Activated CD4-positive, CD25-positive, alpha-beta regulatory T cell (primary cell): Measurements from ENCODE around the gene BIRC2.
"Not testable (repeated sequence)": the region's sequence is repeated elsewhere in the genome, so short reads cannot be mapped to it uniquely, and the experiment has no call there.

Experiments used
- DNase-seq, 4 experiments: peaks; one replicate each; lab custom pipeline; 2025; lab: John Stamatoyannopoulos, UW

The BIRC2 gene

DNA sequence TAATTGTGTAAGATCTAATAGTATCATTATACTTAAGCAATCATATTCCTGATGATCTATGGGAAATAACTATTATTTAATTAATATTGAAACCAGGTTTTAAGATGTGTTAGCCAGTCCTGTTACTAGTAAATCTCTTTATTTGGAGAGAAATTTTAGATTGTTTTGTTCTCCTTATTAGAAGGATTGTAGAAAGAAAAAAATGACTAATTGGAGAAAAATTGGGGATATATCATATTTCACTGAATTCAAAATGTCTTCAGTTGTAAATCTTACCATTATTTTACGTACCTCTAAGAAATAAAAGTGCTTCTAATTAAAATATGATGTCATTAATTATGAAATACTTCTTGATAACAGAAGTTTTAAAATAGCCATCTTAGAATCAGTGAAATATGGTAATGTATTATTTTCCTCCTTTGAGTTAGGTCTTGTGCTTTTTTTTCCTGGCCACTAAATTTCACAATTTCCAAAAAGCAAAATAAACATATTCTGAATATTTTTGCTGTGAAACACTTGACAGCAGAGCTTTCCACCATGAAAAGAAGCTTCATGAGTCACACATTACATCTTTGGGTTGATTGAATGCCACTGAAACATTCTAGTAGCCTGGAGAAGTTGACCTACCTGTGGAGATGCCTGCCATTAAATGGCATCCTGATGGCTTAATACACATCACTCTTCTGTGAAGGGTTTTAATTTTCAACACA is 23.3 kb upstream of the BIRC2 start:
- DNase-seq, result no peak

DNA sequence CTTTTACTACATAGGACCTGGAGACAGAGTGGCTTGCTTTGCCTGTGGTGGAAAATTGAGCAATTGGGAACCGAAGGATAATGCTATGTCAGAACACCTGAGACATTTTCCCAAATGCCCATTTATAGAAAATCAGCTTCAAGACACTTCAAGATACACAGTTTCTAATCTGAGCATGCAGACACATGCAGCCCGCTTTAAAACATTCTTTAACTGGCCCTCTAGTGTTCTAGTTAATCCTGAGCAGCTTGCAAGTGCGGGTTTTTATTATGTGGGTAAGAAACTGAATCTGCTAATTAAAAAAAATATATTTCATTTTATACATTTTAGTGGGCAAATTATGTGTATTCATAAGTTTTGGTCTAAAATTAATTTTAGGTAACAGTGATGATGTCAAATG is 21.9 kb upstream of the BIRC2 start:
- no peak for DNase-seq

DNA sequence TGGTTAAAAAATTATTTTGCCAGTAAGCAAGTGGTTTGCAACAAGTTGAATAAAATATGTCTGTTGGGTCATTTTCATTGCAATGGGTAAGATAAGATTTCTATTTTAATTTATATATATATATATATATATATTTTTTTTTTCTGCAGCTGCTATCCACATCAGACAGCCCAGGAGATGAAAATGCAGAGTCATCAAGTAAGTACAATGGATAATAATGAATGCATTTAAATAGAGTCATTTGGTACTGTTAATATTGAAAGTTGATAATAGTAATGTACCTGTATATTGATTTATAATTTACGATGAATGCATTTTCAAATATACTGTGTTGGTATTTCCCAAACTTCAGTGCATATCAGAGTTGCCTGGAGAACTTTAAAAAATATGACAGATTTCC is 18.3 kb upstream of the BIRC2 start:
- DNase-seq, result no peak

DNA sequence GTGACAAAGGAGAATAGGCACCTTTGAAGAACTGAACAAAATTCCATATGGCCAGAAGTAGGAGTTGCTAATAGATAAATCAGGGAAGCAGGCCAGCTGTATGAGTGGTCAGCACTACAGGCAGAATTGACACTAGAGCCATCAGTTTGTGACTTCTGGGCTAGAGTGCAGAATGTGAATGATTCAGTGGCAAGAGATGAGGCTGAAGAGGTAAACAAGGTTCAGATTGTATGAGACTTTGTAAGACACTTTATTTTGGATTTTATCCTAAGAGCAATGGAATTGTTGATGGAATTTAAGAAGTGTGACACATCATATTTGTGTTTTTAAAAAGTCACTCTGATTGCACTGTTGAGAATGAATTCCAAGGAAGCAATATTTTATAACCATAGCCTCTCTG is 16.8 kb upstream of the BIRC2 start:
- DNase-seq, result no peak

DNA sequence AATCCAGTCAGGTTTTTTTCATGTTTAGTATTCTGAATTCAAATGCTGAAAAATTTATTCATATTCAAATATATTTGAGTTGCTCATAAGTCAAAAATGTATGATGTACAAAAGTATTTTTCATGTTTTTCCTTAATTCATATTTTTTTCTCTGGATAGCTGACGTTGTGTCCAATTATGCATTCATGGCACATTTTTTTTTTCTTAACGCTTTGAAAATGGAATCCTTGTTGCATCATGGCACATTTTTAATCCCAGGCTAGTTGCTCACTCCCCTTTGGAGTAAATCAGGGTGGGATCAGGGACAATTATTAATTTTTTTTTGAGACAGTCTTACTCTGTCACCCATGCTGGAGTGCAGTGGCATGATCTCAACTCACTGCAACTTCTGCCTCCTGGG is 15.7 kb upstream of the BIRC2 start:
- DNase-seq, result no peak

DNA sequence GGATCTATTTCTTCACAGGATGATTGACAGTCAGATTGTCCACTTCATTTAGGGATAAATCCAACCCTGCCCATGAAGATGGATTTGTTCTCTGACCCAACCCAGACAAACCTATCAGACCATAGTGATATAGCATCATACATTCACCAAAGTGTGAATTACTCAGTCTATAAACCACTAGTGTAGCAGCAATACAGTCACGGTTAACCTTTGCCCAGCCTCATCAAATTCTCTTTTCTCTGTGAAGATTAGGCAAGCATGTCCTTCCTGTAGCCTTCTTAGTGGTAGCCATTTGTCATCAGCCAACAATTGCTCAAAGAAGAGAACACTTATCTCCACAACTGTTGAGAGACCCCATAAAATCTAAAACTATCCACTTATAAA is 14.4 kb upstream of the BIRC2 start:
- DNase-seq, result no peak

DNA sequence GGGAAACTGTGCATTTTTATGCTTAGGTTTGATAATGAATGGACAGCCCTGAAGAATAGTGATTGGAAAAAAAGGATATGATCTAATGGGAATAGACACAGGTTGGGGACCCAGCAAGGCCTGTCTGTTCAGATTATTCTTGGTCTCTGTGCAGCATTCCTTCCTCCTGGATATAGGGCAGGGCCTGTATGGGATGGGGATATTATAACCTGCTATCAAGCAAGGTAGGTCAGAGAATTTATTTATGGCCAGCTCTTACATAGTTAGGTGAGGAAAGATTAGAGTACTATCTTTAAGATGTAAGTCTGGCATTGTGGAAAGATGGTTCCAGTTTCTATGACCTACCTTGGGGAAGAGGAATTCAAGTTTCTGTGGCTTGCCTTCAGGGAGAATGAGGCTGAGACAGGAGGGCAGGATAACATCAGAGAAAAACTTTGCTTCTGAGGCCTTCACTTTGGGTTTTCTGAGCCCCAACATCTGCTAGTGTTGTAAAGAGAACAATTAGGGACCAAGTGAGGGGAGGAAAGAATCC is 8.5 kb upstream of the BIRC2 start:
- no peak for DNase-seq

DNA sequence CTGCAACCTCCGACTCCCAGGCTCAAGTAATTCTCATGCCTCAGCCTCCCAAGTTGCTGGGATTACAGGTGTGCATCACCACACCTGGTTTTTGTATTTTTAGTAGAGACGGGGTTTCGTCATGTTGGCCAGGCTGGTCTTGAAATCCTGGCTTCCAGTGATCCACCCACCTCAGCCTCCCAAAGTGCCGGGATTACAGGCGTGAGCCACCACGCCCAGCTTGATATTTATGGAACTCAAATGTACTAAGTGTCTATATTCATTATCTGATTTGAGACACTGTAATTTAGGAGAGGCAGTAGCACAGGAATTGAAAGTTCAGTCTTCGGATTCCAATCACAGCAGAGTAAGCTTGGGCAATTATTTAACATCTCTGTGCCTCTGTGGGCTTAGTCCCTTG is 5.7 kb upstream of the BIRC2 start:
- not testable (repeated sequence) for DNase-seq

DNA sequence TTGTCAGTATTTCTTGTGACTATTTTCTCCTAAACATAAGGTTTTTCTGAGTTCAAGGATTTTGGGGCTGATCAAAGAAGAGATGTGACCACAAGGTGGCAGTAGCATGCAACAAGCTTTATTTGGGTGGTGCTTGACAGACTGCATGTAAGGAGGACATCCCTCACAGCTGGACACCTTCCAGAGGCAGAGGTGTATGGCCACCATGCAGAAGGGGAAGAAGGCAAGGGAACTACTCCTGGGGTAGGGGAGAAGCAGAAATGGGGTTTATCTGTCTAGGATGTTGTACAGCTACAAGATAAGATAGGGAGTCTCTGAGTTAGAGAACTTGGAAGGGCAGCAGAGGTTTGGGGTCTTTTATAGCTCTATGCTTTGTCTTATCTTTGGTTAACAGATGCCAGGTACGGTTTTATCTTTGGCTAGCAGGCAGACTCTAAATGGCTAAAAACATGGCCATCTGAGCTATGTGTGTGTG is 5.1 kb upstream of the BIRC2 start:
- peak; percentile 30 to 49 (median 38) for DNase-seq

DNA sequence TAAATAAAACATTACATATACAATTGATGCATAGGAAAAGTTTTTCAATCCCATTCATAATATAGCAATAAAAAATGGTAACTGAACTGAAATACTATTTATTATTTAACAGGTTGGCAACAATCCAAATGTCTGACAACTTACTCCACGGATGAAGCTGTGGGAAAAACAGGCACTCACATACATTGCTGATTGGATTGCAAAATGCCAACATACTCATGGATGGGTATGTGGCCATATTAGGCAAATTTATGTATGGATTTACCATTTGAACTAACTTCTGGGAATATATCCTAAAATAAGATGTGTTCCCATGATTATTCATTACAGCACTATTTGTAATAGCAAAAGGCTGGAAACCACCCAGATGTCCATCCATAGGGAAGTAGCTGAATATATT is 3.2 kb upstream of the BIRC2 start:
- DNase-seq, result no peak

DNA sequence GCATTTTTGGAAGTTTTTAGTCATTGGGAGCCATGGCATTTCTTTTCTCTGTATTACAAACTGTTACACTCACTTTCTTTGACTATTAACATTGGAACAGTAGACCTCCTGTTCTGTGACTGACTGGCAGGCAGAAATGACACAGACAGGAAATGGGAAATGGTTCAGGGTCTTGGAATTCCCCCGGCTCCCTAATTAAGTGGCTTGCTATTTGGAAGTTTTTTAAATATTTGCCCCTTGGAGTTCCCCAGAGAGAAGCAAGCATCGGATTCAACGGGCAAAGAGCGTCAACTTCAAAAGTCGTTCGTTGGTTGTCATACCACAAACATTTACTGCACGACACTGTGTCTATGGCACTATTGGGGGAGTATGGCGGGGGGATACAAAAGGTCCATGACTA is 1.1 kb upstream of the BIRC2 start:
- no peak for DNase-seq

DNA sequence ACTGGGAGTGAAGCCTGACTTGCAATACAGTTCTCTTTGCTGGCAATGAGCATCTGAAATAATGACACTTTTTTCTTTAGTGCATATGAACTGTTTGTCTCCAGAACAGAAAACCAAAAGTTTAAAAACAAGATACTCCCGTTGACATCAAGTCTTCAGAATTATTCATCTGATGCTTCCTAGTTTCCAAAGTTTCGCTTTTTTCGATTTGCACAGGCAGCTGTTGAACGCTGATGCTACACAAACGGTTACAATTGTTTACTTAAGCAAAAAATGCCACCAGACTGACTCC is 612 bp upstream of the BIRC2 start:
- no peak for DNase-seq

DNA sequence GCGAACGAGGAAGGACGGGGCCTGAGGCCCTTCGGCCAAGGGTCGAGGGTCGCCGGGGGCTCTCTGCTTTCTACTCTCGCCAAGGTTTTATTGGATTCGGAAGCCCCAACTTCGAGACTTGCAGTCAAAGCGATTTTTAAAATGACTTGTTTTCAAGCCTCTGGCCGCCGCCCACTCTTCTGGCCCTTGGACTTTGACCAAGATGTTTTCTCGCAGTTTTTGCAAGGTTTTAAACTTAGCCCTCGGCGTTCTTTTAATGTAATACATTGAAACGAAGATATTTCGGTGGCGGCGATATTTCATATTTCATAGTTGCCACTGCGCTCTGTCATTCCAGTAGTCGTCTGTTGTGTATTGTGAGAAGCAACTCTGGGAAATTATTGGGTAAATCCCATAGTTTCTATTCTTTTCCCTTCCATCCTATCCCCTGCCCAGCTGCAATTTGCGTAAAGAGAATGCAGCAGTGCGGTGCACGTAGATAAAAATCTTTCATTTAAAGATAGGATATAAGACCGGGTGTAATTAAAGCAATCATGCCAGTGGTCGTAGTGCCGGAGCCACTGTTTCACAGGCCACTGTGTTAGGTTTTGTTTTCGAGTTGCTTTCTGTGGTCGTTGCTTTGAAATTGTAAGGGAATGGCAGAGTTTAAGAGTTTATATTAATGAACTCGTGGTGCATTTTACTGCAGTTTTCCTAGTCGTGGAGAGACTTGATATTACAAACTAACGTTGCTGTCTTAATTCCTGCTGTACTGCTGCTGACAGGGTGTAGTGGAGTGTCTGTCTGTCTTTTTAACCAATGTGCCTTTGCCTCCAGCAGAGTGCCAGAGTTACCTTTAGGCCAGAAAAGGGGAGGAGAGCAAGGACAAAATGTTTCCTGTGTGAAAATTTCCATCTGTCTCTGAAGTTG is 702 bp downstream of the BIRC2 start:
- DNase-seq, result no peak

DNA sequence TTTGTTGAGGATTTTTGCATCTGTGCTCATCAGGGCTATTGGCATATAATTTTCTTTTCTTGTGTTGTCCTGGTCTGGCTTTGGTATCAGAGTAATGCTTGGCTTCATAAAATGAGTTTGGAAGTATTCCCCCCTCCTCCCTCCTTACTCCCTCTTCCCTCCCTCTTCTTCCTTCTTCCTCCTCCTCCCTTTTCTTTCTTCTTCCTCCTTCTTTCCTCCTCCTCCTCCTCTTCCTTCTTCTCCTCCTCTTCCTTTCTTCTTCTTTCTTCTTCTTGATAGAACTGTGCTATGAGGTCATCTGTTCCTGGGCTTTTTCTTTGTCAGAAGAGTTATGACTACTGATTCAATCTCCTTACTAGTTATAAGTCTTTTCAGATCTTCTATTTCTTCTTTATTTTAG is 10.1 kb downstream of the BIRC2 start:
- no peak for DNase-seq

DNA sequence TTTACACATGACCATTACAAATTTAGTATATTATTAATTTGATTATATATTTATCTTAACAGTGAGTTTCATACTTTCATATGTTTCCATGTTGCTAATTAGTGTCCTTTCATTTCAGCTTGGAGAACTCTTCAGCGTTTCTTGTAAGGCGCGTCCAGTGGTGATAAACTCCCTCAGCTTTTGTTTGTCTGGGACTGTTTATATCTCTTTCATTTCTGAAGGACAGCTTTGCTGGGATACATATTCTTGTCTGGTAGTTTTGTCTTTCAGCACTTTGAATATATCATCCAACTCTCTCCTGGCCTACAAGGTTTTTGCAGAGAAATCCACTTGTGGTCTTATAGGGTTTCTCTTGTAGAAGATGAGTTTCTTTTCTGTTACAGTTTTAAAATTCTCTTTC is 12.4 kb downstream of the BIRC2 start:
- DNase-seq, result no peak

DNA sequence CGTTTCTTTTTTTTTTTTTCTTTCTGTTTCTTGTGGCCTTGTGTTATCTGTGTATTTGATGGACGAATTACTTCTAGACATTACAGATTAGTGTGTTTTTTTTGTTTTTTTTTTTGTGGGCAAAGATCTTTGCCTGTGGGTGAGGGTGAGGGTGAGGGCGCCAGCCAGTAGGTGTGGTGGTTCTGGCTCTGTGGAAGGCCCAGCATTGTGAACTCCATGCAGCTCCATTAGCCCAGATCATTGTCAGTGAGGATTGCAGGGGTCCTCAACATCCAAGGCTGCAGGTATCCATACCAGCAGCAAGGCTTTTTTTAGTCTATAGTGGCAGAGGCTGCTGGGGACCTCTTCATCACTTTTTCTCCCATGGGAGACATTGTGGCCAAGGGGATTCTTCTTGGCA is 13.7 kb downstream of the BIRC2 start:
- no peak for DNase-seq

DNA sequence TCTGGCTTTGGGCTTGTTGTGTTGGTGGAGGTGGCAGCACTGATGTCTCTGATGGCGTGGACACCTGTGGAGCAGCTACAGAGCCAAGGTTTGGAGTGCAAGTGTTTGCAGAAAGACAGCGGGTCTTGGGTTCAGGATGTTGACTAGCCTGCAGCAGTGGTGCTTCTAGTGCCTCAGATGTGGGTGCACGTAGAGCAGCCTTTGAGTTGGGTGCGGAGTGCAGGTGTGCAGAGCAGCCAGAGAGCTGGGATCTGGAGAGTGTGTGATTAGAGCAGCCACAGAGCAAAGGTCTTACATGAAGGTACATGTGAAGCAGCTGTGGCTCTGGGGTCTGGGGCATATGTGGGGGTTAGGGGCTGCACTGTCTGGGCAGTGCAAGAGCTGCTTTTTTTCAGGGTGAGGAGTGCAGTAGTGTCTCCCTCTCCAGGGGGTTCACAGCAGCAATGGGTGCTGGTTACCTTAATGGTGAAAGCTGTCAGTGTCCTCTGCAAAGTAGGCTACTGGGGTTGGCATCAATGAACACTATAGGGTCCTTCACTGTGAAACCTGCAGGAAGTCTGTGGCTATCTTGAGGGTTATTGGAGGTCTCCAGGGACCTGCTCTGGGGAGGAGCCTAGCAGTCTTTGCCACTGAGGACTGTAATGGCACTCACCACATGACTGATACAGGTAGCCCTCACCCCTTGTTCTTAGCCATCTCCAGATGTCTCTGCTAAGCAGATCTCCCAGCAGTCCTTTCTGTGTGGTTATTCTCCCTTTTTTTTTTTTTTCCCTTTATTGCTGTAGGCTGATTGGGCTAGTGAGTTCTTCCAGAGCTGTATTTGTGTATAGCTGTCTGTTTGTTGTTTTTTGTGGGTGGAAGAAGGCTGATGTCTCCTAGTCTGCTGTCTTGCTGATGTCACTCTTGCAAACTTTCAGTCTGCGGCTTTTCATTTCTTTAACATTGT is 14.3 kb downstream of the BIRC2 start:
- peak in 2 of 4 experiments; percentile 12 to 15 for DNase-seq

DNA sequence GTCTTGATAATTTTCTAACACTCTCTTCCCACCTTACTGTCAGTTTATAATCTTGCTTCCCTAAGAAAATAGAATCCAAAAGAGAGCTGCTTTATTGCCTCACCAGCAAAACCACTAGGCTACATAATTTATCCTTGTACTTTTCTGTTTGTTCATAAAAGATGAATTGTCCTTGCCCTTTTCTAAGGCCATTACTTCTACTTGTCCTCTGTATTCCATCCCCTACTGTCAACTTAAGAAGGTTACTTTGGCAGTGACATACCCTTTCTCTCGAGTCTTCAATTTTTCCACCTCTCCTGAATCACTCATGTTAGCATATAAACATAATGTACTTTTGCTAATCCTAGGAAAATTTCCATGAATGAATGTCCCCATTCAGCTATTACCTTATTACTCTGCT is 18.0 kb downstream of the BIRC2 start:
- DNase-seq, result no peak

DNA sequence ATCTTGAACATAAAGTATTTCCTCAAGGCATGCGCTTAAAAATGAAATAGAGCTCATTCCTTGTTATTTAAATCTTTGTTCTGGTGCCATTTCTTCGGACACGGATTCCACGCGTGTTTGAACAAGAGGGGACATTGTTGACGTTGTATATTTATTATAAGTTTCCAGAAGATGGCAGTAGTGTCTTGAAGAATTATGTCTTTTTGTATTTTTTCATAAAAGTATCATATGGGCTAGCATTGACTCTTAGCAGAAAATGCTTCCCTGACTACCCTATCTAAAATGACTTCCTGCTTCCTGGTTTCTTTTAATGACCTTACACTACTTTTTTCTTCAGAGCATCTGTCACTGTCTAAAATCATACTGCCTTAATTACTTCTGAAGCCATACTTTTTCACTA is 20.4 kb downstream of the BIRC2 start:
- no peak for DNase-seq

DNA sequence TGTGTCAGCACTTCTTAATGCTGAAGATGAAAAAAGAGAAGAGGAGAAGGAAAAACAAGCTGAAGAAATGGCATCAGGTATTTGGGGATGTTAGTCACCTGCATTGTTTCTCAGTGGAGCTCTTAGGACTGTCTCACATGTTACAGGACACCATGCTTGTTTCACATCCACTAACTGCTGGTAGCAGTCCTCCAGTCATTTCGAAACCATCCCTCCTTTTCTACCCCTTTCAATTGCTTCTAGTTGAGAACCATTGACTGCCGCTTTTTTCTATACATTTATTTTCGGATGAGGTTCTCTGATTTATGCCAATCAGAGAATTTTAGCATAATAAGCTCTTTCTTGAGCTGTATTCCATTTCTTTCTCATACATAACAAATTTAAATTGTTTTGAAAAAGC is 21.5 kb downstream of the BIRC2 start:
- DNase-seq, result no peak

DNA sequence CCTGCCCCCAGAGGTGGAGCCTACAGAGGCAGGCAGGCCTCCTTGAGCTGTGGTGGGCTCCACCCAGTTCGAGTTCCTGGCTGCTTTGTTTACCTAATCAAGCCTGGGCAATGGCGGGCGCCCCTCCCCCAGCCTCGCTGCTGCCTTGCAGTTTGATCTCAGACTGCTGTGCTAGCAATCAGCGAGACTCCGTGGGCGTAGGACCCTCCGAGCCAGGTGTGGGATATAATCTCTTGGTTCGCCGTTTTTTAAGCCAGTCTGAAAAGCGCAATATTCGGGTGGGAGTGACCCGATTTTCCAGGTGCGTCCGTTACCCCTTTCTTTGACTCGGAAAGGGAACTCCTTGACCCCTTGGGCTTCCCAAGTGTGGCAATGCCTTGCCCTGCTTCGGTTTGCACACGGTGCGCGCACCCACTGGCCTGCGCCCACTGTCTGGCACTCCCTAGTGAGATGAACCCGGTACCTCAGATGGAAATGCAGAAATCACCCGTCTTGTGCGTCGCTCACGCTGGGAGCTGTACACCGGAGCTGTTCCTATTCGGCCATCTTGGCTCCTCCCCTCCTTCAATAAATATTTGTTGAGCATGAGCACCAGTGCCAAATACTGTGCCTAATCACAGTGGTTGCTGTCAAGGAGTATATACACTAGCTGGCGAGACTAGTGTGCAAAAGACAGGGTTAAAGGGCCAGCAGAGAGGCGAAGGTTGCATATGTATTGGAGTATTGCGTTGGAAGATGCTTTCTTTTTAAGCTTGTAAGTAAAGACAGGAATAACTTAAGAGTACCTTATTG is 27.8 kb downstream of the BIRC2 start:
- not testable (repeated sequence) for DNase-seq
